ENCODE results near the gene MUC5AC. TPM values are rescaled to one million over a fixed set of nuclear protein-coding genes. Genes with fewer than 3 reads are reported as not detected.
A peak's percentile ranks its signal among the peaks of the same experiment; 100 is the strongest.

MUC5AC gene
- total RNA-seq, 1 experiment from 2014 or later: under 0.01 TPM

GRCh38 chr11:1208144-1208393, 50.3 kb downstream of the MUC5AC start:
- no peak overlapping the region for H3K4me3 Mint-ChIP-seq
- POLR2A ChIA-PET: no interaction called here
- CTCF ChIA-PET: no interaction called here

DNA sequence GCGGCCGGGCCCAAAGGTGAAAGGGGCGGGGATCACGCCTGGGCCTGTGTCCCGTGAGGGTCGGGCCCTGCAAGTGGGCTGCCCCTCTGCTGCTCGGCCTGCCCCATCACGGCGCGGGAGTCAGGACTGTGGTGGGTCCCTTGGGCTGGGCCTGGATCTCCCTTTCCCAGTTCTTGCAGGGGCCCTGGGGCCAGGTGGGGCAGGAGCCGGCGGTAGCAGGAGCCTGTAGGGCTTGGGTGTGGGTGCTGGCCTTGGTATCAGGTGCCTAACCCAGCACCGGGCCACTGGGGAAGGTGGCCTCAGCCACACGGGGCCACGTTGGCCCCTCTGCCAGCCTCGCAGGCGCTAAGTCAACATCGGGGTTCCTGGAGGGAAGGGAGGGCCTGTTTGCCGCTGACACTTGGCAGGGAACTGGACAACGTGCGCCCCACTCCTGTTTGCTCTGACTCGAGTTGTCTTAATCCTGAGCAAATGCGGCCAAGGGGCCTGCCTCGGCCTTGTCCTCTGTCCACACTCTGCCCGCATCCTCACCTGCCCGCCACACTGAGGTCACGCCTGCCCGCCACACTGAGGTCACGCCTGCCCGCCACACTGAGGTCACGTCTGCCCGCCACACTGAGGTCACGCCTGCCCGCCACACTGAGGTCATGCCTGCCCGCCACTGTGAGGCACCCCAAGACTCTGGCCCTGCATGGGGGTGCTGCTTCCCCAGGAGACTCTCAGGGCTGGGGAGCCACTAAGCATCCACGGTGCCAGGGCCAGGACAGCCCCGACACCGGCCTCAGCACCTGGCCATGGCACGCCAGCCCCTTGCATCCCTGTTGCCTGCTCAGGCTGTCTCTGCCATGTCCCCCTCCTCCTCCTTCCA, 50.9 kb downstream of the MUC5AC start:
- no peak overlapping the region for H3K4me3 Mint-ChIP-seq
- peaks cover 44% of the 10 kb centered on the region for H3K9me3 Mint-ChIP-seq
- no peak overlapping the region for H3K27ac Mint-ChIP-seq
- ChIA-PET CTCF (no interaction called here), POLR2A (no interaction called here)
- peaks cover 29% of the 10 kb centered on the region for H3K27me3 Mint-ChIP-seq (ENCODE audit: low read depth)
- DNase-seq (ENCODE audit: low spot score): peak; percentile 10
- H3K36me3 Mint-ChIP-seq: peaks cover 24% of the 10 kb centered on the region
- ATAC-seq: no peak
- no peaks in the 10 kb centered on the region for H3K4me1 Mint-ChIP-seq
- TF ChIP-seq RELA (CRISPR knock-in tag; IDR thresholded peaks at IDR 0.05; ENCODE audit: borderline replicate concordance) (no peak), TEAD4 (CRISPR knock-in tag; IDR thresholded peaks at IDR 0.05) (no peak), ZNF512 (CRISPR knock-in tag; IDR thresholded peaks at IDR 0.05; ENCODE audit: borderline replicate concordance) (no peak), AR (CRISPR knock-in tag; IDR thresholded peaks at IDR 0.05) (no peak), ESRRA (CRISPR knock-in tag; IDR thresholded peaks at IDR 0.05; ENCODE audit: borderline replicate concordance) (no peak), JAZF1 (CRISPR knock-in tag; IDR thresholded peaks at IDR 0.05) (no peak), GRHL2 (CRISPR knock-in tag; IDR thresholded peaks at IDR 0.05; ENCODE audit: insufficient replicate concordance, severe bottlenecking) (no peak), TEAD1 (CRISPR knock-in tag; IDR thresholded peaks at IDR 0.05) (no peak), IRF2 (CRISPR knock-in tag; IDR thresholded peaks at IDR 0.05; ENCODE audit: borderline replicate concordance, low read depth) (no peak), FOXK1 (CRISPR knock-in tag; IDR thresholded peaks at IDR 0.05) (no peak), SP1 (CRISPR knock-in tag; conservative IDR thresholded peaks at IDR 0.05) (no peak), AFF4 (CRISPR knock-in tag; IDR thresholded peaks at IDR 0.05; ENCODE audit: borderline replicate concordance) (no peak)
- TF ChIP-seq, protein P1, sequence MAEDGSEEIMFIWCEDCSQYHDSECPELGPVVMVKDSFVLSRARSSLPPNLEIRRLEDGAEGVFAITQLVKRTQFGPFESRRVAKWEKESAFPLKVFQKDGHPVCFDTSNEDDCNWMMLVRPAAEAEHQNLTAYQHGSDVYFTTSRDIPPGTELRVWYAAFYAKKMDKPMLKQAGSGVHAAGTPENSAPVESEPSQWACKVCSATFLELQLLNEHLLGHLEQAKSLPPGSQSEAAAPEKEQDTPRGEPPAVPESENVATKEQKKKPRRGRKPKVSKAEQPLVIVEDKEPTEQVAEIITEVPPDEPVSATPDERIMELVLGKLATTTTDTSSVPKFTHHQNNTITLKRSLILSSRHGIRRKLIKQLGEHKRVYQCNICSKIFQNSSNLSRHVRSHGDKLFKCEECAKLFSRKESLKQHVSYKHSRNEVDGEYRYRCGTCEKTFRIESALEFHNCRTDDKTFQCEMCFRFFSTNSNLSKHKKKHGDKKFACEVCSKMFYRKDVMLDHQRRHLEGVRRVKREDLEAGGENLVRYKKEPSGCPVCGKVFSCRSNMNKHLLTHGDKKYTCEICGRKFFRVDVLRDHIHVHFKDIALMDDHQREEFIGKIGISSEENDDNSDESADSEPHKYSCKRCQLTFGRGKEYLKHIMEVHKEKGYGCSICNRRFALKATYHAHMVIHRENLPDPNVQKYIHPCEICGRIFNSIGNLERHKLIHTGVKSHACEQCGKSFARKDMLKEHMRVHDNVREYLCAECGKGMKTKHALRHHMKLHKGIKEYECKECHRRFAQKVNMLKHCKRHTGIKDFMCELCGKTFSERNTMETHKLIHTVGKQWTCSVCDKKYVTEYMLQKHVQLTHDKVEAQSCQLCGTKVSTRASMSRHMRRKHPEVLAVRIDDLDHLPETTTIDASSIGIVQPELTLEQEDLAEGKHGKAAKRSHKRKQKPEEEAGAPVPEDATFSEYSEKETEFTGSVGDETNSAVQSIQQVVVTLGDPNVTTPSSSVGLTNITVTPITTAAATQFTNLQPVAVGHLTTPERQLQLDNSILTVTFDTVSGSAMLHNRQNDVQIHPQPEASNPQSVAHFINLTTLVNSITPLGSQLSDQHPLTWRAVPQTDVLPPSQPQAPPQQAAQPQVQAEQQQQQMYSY (CRISPR knock-in tag; IDR thresholded peaks at IDR 0.05): no peak

More at GRCh38 chr11:1208144-1208393, 50.3 kb downstream of the MUC5AC start:
- peaks cover 24% of the 10 kb centered on the region for H3K36me3 Mint-ChIP-seq
- peaks cover 38% of the 10 kb centered on the region for H3K9me3 Mint-ChIP-seq
- H3K27me3 Mint-ChIP-seq (ENCODE audit: low read depth): peaks cover 26% of the 10 kb centered on the region
- no peak for TF ChIP-seq ZNF671 (CRISPR knock-in tag; IDR thresholded peaks at IDR 0.05)
- no peak for TF ChIP-seq AR (CRISPR knock-in tag; IDR thresholded peaks at IDR 0.05)
- no peak for TF ChIP-seq ESRRA (CRISPR knock-in tag; IDR thresholded peaks at IDR 0.05; ENCODE audit: borderline replicate concordance)
- no peak for TF ChIP-seq ATF1 (CRISPR knock-in tag; IDR thresholded peaks at IDR 0.05)
- no peak for TF ChIP-seq ZBTB21 (CRISPR knock-in tag; IDR thresholded peaks at IDR 0.05; ENCODE audit: borderline replicate concordance)
- no peak for TF ChIP-seq JAZF1 (CRISPR knock-in tag; IDR thresholded peaks at IDR 0.05)
- no peak for TF ChIP-seq JUN (CRISPR knock-in tag; IDR thresholded peaks at IDR 0.05)
- no peaks in the 10 kb centered on the region for H3K4me1 Mint-ChIP-seq
- ATAC-seq: no peak
- no peak for DNase-seq (ENCODE audit: low spot score)
- no peak overlapping the region for H3K27ac Mint-ChIP-seq
